HepG2 (cell line): Measurements from ENCODE around the gene FAM167B. TPM values are rescaled to one million over a fixed set of nuclear protein-coding genes. Genes with fewer than 3 reads are reported as not detected.

Source experiments
- ARNTL ChIP-seq: sonication (generic); formaldehyde crosslinking; IDR thresholded peaks from 2 replicates; pipeline ENCODE4 v1.4.0; 2020; ENCODE audit warnings: mild to moderate bottlenecking, missing genetic modification reagents
- FOSL1 ChIP-seq: sonication (generic); formaldehyde crosslinking; IDR thresholded peaks from 2 replicates; pipeline ENCODE4 v1.9.0; 2021; ENCODE audit warnings: missing genetic modification reagents, borderline replicate concordance
- GTF2F1 ChIP-seq: fragments of 150-350 bp; IDR thresholded peaks from 2 replicates; pipeline ENCODE4 v1.6.1; 2014; ENCODE audit warnings: low read length
- HMG20B ChIP-seq: conservative IDR thresholded peaks from 2 replicates; pipeline ENCODE4 v1.6.1; 2016; ENCODE audit warnings: missing genetic modification reagents, missing compliant biosample characterization
- HNRNPH1 ChIP-seq: fragments of 200-400 bp; formaldehyde crosslinking; optimal IDR thresholded peaks from 2 replicates; pipeline ENCODE3; 2017; ENCODE audit warnings: mild to moderate bottlenecking, low read depth, low read length
- SAFB2 ChIP-seq: sonication (generic); formaldehyde crosslinking; IDR thresholded peaks from 2 replicates; pipeline ENCODE4 v1.5.1; 2020; ENCODE audit warnings: missing genetic modification reagents, low read depth, mild to moderate bottlenecking, borderline replicate concordance
- SALL1 ChIP-seq: sonication (generic); formaldehyde crosslinking; IDR thresholded peaks from 2 replicates; pipeline ENCODE4 v1.8.0; 2022; ENCODE audit warnings: mild to moderate bottlenecking, missing genetic modification reagents
- SP4 ChIP-seq: sonication (generic); formaldehyde crosslinking; IDR thresholded peaks from 2 replicates; pipeline ENCODE4 v1.8.1; 2023; ENCODE audit warnings: mild to moderate bottlenecking, missing genetic modification reagents
- TARDBP ChIP-seq: sonication (generic); formaldehyde crosslinking; IDR thresholded peaks from 2 replicates; pipeline ENCODE4 v1.8.0; 2022; ENCODE audit warnings: mild to moderate bottlenecking, missing genetic modification reagents
- ZBTB1 ChIP-seq: sonication (generic); formaldehyde crosslinking; IDR thresholded peaks from 2 replicates; pipeline ENCODE4 v1.4.0; 2020; ENCODE audit warnings: missing genetic modification reagents, borderline replicate concordance
- ZKSCAN1 ChIP-seq: fragments of 150-350 bp; IDR thresholded peaks from 2 replicates; pipeline ENCODE4 v1.6.1; 2014; ENCODE audit warnings: low read length
- ZNF660 ChIP-seq: sonication (generic); formaldehyde crosslinking; IDR thresholded peaks from 2 replicates; pipeline ENCODE4 v1.5.1; 2020; ENCODE audit warnings: mild to moderate bottlenecking, low read depth, missing genetic modification reagents, borderline replicate concordance
- ZNF749 ChIP-seq: sonication (generic); formaldehyde crosslinking; IDR thresholded peaks from 2 replicates; pipeline ENCODE4 v1.8.0; 2022; ENCODE audit warnings: mild to moderate bottlenecking, missing genetic modification reagents, moderate library complexity, borderline replicate concordance
- polyA plus RNA-seq, 8 experiments: library from polyadenylated mRNA; depleted of rRNA in 3 of 8; stranded (reverse) in 7 of 8; unstranded in 1 of 8; fragments of >200 nt; fragmentation: Illumina TruSeq in 4 of 8; extraction: Trizol in 4 of 8; gene quantifications; 2 replicates each; pipeline versions ENCODE4 v1.2.1 to v1.2.3, GENCODE V29; 2011 to 2016; ENCODE audit warnings: low read depth in 4 of 8, missing spikeins in 1 of 8, mixed read lengths in 1 of 8; ENCODE audit not compliant: insufficient read depth in 1 of 8
- total RNA-seq, 5 experiments: library from RNA; depleted of rRNA; stranded (reverse); fragments of >200 nt; fragmentation: Illumina TruSeq; extraction: Trizol; gene quantifications; 2 replicates each; pipeline ENCODE4 v1.2.3, GENCODE V29; 2016; ENCODE audit warnings: low read depth in 1 of 5
- TF ChIP-seq, protein P1 (sequence below): sonication (generic); formaldehyde crosslinking; IDR thresholded peaks from 2 replicates; pipeline ENCODE4 v1.5.0; 2020; ENCODE audit warnings: missing genetic modification reagents, mild to moderate bottlenecking, borderline replicate concordance
- TF ChIP-seq, protein P2 (sequence below): IDR thresholded peaks from 2 replicates; pipeline ENCODE4 v1.6.1; 2016; ENCODE audit warnings: mild to moderate bottlenecking
- TF ChIP-seq, protein P3 (sequence below): sonication (generic); formaldehyde crosslinking; IDR thresholded peaks from 2 replicates; pipeline ENCODE4 v1.4.0; 2020; ENCODE audit warnings: missing genetic modification reagents
- TF ChIP-seq, protein P4 (sequence below): sonication (generic); formaldehyde crosslinking; IDR thresholded peaks from 2 replicates; pipeline ENCODE4 v1.5.1; 2020; ENCODE audit warnings: mild to moderate bottlenecking, missing genetic modification reagents, moderate library complexity

FAM167B gene
- total and polyA plus RNA-seq, 2 of the 13 experiments (the other 11 are each of a cell fraction or from before 2014, with no cell fraction given), result 0.15 to 0.70 TPM

DNA sequence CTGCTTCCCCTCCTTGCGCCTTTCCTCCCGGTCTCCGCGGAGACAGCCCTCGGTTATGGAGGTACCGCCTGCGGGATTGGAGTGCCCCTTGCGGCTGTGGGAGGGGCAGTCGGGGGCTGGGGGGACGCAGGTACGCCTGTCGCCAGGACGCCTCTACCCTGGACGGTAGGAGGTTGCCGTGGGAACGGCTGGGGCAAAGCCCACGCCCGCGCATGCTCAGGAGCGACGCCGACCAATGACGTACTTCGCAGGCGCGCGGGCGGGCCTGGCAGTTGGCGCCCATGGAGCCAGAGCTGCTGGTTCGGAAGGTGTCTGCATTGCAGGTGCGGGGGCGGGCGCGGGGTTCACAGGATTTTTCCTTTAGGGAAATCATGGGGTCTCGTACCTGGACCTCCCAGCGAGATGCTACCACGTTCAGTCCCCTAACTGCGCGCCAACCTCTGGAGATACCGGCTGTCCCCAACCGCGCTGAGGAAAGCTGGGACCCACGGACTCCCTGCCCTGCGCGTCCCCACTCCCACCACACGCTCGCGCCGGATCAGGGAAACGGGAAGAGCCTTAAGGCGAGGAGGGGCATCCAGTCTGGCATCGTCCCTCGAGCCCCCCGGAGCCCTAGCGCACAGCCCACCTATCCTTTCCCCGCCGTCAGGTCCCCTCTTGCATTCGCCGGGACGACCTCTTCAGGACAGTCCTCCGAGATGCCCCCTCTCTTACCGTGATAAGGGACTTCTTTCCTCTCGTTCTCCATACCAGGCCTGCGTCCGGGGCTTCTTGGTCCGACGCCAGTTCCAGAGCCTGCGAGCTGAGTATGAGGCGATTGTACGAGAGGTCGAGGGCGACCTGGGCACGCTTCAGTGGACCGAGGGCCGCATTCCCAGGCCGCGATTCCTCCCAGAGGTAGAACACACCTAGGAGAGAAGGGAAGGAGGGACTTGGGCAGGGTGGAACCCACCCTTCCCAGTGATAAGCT, 41.3 kb upstream of the FAM167B start, which contains the start of gene IQCC (continued):
- TF ChIP-seq, protein P1, sequence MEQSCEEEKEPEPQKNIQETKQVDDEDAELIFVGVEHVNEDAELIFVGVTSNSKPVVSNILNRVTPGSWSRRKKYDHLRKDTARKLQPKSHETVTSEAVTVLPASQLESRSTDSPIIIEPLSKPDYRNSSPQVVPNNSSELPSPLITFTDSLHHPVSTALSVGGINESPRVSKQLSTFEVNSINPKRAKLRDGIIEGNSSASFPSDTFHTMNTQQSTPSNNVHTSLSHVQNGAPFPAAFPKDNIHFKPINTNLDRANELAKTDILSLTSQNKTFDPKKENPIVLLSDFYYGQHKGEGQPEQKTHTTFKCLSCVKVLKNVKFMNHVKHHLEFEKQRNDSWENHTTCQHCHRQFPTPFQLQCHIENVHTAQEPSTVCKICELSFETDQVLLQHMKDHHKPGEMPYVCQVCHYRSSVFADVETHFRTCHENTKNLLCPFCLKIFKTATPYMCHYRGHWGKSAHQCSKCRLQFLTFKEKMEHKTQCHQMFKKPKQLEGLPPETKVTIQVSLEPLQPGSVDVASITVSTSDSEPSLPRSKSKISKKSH (CRISPR knock-in tag), result 0 out of 2 replicates have a peak, but pooled peaks have one; percentile 21
- TF ChIP-seq ZBTB1 (CRISPR knock-in tag) (no peak), ZNF660 (CRISPR knock-in tag) (no peak), SP4 (CRISPR knock-in tag) (0 out of 2 replicates have a peak, but pooled peaks have one; percentile 17), SAFB2 (CRISPR knock-in tag) (0 out of 2 replicates have a peak, but pooled peaks have one; percentile 36), SALL1 (CRISPR knock-in tag) (peak; percentile 39), ZKSCAN1 (no peak), GTF2F1 (no peak), HNRNPH1 (no peak), HMG20B (CRISPR knock-in tag) (no peak), ARNTL (CRISPR knock-in tag) (no peak), TARDBP (CRISPR knock-in tag) (peak; percentile 56; the same call in 1 of the 2 replicates), ZNF749 (no peak), FOSL1 (no peak)
- TF ChIP-seq, protein P2, sequence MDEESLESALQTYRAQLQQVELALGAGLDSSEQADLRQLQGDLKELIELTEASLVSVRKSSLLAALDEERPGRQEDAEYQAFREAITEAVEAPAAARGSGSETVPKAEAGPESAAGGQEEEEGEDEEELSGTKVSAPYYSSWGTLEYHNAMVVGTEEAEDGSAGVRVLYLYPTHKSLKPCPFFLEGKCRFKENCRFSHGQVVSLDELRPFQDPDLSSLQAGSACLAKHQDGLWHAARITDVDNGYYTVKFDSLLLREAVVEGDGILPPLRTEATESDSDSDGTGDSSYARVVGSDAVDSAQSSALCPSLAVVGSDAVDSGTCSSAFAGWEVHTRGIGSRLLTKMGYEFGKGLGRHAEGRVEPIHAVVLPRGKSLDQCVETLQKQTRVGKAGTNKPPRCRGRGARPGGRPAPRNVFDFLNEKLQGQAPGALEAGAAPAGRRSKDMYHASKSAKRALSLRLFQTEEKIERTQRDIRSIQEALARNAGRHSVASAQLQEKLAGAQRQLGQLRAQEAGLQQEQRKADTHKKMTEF (CRISPR knock-in tag), result peak; percentile 63; the same call in 1 of the 2 replicates
- TF ChIP-seq, protein P3, sequence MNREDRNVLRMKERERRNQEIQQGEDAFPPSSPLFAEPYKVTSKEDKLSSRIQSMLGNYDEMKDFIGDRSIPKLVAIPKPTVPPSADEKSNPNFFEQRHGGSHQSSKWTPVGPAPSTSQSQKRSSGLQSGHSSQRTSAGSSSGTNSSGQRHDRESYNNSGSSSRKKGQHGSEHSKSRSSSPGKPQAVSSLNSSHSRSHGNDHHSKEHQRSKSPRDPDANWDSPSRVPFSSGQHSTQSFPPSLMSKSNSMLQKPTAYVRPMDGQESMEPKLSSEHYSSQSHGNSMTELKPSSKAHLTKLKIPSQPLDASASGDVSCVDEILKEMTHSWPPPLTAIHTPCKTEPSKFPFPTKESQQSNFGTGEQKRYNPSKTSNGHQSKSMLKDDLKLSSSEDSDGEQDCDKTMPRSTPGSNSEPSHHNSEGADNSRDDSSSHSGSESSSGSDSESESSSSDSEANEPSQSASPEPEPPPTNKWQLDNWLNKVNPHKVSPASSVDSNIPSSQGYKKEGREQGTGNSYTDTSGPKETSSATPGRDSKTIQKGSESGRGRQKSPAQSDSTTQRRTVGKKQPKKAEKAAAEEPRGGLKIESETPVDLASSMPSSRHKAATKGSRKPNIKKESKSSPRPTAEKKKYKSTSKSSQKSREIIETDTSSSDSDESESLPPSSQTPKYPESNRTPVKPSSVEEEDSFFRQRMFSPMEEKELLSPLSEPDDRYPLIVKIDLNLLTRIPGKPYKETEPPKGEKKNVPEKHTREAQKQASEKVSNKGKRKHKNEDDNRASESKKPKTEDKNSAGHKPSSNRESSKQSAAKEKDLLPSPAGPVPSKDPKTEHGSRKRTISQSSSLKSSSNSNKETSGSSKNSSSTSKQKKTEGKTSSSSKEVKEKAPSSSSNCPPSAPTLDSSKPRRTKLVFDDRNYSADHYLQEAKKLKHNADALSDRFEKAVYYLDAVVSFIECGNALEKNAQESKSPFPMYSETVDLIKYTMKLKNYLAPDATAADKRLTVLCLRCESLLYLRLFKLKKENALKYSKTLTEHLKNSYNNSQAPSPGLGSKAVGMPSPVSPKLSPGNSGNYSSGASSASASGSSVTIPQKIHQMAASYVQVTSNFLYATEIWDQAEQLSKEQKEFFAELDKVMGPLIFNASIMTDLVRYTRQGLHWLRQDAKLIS (CRISPR knock-in tag), result no peak
- TF ChIP-seq, protein P4, sequence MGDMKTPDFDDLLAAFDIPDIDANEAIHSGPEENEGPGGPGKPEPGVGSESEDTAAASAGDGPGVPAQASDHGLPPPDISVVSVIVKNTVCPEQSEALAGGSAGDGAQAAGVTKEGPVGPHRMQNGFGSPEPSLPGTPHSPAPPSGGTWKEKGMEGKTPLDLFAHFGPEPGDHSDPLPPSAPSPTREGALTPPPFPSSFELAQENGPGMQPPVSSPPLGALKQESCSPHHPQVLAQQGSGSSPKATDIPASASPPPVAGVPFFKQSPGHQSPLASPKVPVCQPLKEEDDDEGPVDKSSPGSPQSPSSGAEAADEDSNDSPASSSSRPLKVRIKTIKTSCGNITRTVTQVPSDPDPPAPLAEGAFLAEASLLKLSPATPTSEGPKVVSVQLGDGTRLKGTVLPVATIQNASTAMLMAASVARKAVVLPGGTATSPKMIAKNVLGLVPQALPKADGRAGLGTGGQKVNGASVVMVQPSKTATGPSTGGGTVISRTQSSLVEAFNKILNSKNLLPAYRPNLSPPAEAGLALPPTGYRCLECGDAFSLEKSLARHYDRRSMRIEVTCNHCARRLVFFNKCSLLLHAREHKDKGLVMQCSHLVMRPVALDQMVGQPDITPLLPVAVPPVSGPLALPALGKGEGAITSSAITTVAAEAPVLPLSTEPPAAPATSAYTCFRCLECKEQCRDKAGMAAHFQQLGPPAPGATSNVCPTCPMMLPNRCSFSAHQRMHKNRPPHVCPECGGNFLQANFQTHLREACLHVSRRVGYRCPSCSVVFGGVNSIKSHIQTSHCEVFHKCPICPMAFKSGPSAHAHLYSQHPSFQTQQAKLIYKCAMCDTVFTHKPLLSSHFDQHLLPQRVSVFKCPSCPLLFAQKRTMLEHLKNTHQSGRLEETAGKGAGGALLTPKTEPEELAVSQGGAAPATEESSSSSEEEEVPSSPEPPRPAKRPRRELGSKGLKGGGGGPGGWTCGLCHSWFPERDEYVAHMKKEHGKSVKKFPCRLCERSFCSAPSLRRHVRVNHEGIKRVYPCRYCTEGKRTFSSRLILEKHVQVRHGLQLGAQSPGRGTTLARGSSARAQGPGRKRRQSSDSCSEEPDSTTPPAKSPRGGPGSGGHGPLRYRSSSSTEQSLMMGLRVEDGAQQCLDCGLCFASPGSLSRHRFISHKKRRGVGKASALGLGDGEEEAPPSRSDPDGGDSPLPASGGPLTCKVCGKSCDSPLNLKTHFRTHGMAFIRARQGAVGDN (CRISPR knock-in tag), result peak; percentile 87
